T47D (cell line): Measurements from ENCODE around the gene CEP295NL.
"Not testable (repeated sequence)": the region's sequence is repeated elsewhere in the genome, so short reads cannot be mapped to it uniquely, and the experiment has no call there.

Experiments used
- DNase-seq, 2 experiments: peaks; one replicate each; pipeline versions ENCODE4 v3.0.0 to v3.0.0-alpha.2; 2011 to 2012; ENCODE audit warnings: low read depth in 1 of 2, low spot score in 1 of 2
- JUND ChIP-seq: IDR thresholded peaks from 2 replicates; pipeline ENCODE4 v1.6.1; 2012; ENCODE audit warnings: low read depth
- in situ Hi-C: cut with HindIII; loops from 2 replicates; pipeline ENCODE4 v1.10.0; 2016; ENCODE audit warnings: low sequenced_read_pairs, low pct_unique_long_range_greater_than_20kb

The CEP295NL gene, protein sequence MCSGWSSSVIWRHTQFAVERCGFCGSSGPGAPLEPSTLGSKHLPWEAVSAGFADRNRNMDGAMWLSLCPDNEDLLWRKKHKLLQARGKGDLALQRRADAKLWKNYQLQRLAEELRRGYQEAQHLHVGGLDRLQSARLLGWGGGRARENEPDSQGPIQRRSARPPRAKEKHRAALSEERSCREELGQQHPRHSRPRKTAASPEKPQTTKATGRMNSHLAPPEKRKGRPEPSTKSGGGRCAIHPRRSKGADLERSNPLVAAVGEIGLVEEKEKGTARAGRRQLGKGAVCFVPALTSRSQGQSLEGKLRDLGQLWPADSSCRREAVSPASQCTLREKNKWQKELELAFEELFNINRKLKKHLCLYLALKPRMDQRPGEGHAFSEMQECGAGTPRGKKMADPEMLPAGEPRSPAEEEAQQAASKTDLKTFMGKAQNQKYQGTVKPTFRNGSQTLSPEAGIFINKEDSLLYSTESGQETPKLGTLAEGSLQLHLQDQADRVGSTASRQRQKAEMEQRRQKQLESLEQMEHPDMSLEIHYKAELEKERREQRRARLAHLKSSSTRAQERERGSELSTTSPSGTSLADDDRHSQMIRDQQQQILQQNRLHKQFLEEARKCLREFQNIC

DNA sequence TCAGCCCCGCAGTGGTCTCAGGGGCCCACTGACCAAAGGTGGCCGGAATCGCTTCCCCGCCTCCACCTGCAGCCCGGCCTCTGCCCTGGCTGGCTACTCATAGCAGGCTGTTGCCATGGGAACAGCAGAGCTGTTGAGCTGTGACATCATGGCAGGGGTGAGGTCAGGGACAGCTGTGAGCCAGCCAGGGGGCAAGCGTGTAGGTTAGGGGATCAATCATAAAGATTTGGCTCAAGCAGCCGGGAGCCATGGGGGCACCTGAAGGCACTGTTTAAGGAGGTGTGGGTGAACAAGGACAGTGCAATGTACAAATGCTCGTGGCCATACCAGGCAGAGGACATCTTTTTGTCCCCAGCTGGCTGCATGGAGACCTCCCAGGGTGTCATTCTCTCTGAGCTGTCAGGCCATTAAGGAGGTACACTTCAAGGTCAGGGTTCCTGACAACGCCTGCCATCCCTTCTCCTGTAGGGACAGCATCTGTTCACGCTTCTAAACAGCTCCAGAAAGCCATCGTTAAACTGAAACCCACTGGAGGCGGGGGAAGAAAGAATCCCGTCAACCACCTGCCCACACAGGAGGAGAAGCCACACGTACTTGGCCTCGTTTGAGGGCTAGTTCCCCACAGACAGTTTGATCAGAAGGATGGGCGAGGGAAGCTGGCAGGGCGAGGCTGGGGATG is at the start of gene CEP295NL:
Gene CEP295NL (minus strand): TSS at position 101 of the 679 bp plus-strand sequence. CDS start 1,373 bp downstream, outside the sequence.
- DNase-seq: no peak
- in situ Hi-C loops: no loop called here

DNA sequence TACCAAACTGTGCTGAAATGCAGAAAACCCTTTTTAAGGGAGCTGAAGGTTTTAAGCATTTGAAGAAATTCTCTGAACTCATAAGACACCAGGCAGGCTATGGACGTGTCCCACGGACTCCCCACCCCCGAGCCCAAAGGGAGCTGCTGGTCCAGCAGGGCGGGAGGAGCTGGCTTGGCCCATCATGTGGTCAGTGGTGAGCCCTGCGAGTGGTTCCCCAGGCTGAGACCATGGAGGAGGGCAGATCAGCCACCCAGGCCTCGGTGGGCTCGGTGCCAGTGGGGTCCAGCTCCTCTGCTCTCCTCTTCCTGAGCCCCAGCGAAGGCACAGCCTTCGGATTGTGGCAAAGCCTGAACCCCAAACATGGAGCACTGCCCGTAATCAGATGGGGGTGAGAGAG is 49.7 kb upstream of the CEP295NL start:
- in situ Hi-C loops: no loop called here

More for the DNA sequence above, at the start of gene CEP295NL:
- TF ChIP-seq JUND: no peak

DNA sequence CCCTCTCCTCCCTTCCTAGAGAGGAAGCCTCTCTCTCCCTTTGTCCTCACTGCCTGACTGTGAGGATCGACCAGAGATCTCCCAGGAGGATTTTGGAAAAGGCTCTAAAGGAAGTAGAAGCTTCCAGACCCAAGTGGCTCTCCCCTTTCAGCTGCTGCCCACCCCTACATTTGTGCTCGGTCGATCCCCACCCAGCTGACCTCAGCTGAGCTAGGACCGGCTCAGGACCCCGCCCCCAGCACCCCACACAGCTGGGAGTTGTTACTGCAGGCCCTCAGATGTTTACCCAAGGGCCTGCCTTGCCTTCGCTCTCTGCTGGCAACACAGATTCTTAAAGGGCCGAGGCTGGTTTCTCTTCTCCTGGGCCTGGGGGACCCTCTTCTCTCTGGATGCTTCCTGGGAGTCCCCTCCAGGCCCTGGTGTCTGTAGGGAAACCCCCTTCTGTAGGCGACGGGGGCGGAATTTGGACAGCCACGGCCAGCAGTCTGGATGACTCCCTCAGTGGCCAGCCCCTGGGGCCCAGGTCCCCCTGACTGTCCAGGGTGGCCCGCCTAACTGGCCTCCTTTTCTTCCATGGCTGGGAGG is 49.1 kb upstream of the CEP295NL start:
- in situ Hi-C loops: no loop called here
- no peak for TF ChIP-seq JUND

More for the DNA sequence above, 49.7 kb upstream of the CEP295NL start:
- no peak for TF ChIP-seq JUND
- no peak for DNase-seq

DNA sequence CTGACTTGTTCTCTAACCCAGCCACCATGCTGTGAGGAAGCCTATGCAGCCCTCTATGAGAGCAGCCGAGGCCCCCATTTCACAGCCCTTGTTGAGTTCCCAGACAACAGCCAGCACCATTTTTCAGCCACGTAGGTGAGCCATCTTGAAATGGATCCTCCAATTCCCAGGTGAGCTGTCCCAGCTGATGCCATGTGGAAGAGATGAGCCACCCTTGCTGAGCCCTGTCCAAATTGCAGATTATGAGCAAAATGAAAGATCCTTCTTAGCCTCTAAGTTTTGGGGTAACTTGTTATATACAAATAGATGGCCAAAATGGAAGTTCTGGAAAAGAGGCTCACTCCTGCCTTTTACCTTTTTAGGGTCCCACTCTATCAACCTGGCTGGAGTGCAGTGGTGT is 47.9 kb upstream of the CEP295NL start:
- in situ Hi-C loops: no loop called here
- TF ChIP-seq JUND: no peak
- DNase-seq: no peak

More for the DNA sequence above, 49.1 kb upstream of the CEP295NL start:
- DNase-seq: peak; percentile 32 to 51

DNA sequence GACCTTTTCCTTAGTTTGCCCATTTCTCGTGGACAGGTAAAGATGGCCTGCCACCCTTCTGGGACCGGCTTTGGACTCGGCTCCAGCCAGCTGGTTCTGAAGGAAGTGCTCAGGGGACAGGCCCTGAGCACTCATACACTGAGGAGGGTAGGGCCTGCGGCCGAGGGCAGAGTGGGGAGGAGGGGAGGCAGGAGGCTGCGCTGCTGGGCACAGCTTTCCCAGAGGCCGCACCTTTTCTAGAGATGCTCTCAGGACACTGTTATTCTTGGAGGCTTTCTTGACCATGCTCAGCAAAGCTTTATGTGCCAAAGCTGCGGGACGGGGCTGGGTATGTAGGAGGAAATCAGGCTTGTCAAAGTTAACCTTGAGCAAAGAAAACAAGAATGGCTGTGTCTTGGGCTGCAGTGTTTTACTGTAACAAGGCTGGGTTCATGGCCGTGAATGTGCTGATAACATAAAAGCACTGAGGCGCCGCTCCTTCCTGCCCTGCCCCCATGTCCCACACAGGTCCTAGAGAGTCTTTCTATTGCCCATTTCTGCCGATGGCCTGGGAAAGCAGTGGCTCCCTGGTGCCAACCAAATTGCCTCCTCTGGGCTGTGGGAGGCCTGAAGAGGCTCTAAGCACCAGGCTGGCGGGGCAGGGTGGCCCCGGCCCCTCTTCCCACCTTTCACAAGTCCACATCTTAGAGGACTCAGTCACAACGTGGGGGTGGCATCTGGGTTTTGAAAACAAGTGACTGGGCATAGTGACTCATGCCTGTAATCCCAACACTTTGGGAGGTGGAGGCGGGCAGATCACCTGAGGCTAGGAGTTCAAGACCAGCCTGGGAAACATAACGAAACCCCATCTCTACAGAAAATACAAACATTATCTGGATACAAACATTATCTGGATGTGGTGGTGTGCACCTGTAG is 44.5 kb upstream of the CEP295NL start:
- TF ChIP-seq JUND: no peak
- DNase-seq: no peak
- in situ Hi-C loops: no loop called here

DNA sequence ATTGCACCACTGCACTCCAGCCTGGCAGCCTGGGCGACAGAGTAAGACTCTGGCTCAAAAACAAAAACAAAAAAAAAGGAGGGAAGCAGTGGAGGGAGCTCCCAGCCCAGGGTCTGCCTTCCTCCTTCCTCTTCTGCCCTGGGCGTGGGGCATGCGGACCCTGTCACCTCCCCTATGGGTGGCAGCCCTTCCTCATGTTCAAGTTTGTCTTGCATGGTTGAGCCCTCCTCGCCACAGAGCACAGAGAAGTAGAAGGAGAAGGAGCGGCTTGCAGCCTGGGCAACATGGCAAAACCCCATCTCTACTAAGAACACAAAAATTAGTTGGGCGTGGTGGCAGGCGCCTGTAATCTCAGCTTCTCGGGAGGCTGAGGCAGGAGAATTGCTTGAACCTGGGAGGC is 43.6 kb upstream of the CEP295NL start:
- no peak for TF ChIP-seq JUND
- DNase-seq: no peak
- in situ Hi-C loops: no loop called here

DNA sequence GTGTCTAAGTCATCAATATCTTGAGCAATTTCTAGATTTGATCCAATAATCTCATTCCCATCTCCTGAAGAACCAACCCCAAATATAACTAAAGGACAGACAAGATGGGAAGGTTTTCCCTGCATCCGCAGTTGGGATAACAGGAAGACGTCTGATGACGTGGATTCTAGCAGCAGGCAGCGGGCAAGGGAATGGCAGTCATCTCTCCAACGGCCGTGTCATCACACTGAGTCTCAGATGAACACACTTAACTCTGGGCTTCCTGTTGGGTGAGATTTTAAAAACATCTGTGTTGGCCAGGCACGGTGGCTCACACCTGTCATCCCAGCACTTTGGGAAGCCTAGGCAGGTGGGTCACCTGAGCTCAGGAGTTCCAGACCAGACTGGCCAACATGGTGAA is 43.1 kb upstream of the CEP295NL start:
- in situ Hi-C loops: no loop called here
- no peak for DNase-seq
- TF ChIP-seq JUND: no peak

DNA sequence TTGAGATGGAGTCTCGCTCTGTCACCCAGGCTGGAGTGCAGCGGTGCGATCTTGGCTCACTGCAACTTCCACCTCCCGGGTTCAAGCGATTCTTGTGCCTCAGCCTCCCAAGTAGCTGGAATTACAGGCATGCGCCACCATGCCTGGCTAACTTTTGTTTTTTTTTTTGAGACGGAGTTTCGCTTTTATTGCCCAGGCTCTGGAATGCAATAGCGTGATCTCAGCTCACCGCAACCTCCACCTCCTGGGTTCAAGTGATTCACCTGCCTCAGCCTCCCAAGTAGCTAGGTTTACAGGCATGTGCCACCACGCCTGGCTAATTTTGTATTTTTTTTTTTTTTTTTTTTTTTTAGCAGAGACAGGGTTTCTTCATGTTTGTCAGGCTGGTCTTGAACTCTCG is 42.5 kb upstream of the CEP295NL start:
- in situ Hi-C loops, DNase-seq: not testable (repeated sequence)

DNA sequence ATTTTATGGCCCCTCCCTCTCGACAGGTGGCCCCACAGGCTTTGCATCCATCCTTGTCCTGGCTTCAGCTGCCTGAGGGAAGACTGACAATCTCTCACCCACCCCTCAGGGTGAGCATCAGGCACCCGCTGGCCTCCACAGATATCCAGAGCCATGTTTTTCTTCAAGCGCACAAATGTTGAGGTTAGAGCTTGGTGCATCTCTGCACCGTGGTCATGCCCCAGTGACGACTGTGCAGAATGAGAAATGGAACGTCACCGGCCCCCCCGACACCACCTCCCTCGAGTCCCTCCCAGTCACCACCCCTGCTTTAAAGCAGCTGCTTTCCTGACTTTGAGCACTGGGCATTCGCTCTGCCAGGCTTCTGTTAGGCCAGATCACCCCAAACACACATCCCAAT is 42.0 kb upstream of the CEP295NL start:
- TF ChIP-seq JUND: no peak
- no peak for DNase-seq
- in situ Hi-C loops: no loop called here

DNA sequence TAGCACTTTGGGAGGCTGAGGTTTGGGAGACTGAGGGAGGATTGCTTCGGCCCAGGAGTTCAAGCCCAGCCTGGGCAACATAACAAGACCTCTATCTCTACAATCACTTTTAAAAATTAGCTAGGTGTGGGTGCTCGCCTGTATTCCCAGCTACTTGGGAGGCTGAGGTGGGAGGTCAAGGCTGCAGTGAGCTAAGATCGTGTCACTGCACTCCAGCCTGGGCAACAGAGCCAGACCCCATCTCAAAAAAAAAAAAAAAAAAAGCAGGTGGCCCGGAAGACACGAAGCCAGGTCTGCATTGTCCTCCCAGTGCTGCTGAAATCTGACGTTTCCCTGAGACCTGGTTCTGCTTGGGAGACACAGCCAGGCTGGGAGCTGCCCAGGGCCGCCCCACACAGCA is 41.0 kb upstream of the CEP295NL start:
- in situ Hi-C loops: no loop called here
- no peak for TF ChIP-seq JUND
- no peak for DNase-seq

DNA sequence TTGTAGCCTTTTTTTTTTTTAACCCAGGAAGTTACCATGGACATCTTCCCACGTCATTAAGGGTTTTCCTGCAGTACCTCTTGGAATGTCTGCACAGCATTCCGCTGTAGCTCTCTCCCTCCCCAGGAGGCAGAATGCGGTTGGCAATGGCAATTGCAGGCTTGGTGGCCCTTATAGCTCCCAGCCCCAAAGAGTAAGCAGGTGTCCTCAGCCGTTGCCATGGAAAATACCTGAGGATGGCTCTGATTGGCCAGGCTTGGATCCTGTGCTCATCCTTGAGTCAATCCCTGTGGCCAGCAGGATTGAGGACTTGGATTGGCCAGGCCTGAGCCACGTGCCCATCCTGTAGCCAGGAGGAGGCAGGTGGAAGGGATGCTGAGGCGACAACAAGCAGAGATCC is 37.7 kb upstream of the CEP295NL start:
- TF ChIP-seq JUND: no peak
- in situ Hi-C loops: no loop called here
- DNase-seq: no peak

DNA sequence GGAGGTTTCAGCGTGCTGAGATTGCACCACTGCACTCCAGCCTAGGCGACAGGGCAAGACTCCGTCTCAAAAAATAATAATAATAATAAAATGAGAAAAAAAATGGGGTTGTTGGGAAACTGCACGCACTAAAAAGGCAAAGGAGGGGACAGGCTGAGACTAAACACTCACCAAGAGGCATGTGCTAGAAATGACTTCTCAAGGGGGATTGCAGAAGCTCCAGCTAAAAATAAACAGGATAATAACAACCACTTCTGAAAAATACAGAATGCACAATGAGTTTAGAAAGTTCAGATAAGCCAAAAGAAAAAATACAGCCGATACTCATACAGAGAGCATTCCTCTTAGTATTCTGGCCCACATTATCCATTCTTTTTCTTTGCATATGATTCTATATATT is 37.3 kb upstream of the CEP295NL start:
- in situ Hi-C loops: no loop called here
- TF ChIP-seq JUND: no peak
- no peak for DNase-seq
